CD14-positive monocyte (primary cell): ENCODE data around the gene NDUFAF2. TPM values are rescaled to one million over a fixed set of nuclear protein-coding genes. Genes with fewer than 3 reads are reported as not detected.

ENCODE experiments used
- DNase-seq, 3 donors: peaks; one replicate each; pipeline ENCODE4 v3.0.0-alpha.2; 2011 to 2022
- H2AFZ ChIP-seq: 2 replicates; pipeline ENCODE4 v1.6.0; 2012; ENCODE audit warnings: mild to moderate bottlenecking, low read depth, low read length, inconsistent platforms; ENCODE audit not compliant: insufficient read depth, poor library complexity, severe bottlenecking
- H3K27ac ChIP-seq, 2 donors: 1 replicate in 1 of 2; 2 replicates in 1 of 2; pipeline ENCODE4 v1.5.1; 2012 to 2013; ENCODE audit warnings: low read length in 2 of 2, control low read depth in 1 of 2, inconsistent platforms in 1 of 2, low read depth in 1 of 2, mild to moderate bottlenecking in 1 of 2
- H3K27me3 ChIP-seq, 2 donors: one replicate each; pipeline versions ENCODE4 v1.6.0 to v1.6.1; 2011 to 2013; ENCODE audit warnings: low read length in 2 of 2; ENCODE audit not compliant: control insufficient read depth in 2 of 2, insufficient read depth in 2 of 2
- H3K36me3 ChIP-seq, 2 donors: replicated peaks in 1 of 2; 1 replicate in 1 of 2; 2 replicates in 1 of 2; pipeline versions ENCODE4 v1.5.1 to v1.6.1; 2012 to 2013; ENCODE audit warnings: low read length in 2 of 2, control low read depth in 1 of 2, inconsistent platforms in 1 of 2, mild to moderate bottlenecking in 1 of 2; ENCODE audit not compliant: insufficient read depth in 2 of 2, control insufficient read depth in 1 of 2
- H3K4me1 ChIP-seq, 2 donors: 1 replicate in 1 of 2; 2 replicates in 1 of 2; pipeline versions ENCODE4 v1.5.1 to v1.6.1; 2012 to 2013; ENCODE audit warnings: low read length in 2 of 2, control low read depth in 1 of 2, inconsistent platforms in 1 of 2, mild to moderate bottlenecking in 1 of 2, moderate library complexity in 1 of 2; ENCODE audit not compliant: insufficient read depth in 2 of 2, control insufficient read depth in 1 of 2
- H3K4me2 ChIP-seq: replicated peaks from 2 replicates; pipeline ENCODE3; 2012; ENCODE audit warnings: low read length, moderate library complexity, mild to moderate bottlenecking; ENCODE audit not compliant: poor library complexity, severe bottlenecking; ENCODE audit errors: extremely low read depth
- H3K4me3 ChIP-seq, 3 experiments: fragments of 200-600 bp in 1 of 3; sonication (generic) in 1 of 3; replicated peaks in 1 of 3; 1 replicate in 2 of 3; 2 replicates in 1 of 3; pipeline ENCODE4 v1.5.1; 2011 to 2013; ENCODE audit warnings: low read length in 3 of 3, mild to moderate bottlenecking in 3 of 3, control low read depth in 2 of 3, low read depth in 2 of 3, inconsistent platforms in 1 of 3, moderate library complexity in 1 of 3
- H3K79me2 ChIP-seq: 2 replicates; pipeline ENCODE4 v1.6.0; 2012; ENCODE audit warnings: mild to moderate bottlenecking, control low read depth, inconsistent platforms, low read length, moderate library complexity; ENCODE audit not compliant: insufficient read depth
- H3K9ac ChIP-seq: 2 replicates; pipeline ENCODE4 v1.6.0; 2017; ENCODE audit warnings: low read length, mild to moderate bottlenecking; ENCODE audit not compliant: insufficient read depth, poor library complexity, severe bottlenecking
- H3K9me3 ChIP-seq, 2 donors: replicated peaks in 1 of 2; 1 replicate in 1 of 2; 2 replicates in 1 of 2; pipeline versions ENCODE4 v1.5.1 to v1.6.1; 2012 to 2013; ENCODE audit warnings: low read length in 2 of 2, control low read depth in 1 of 2; ENCODE audit not compliant: control insufficient read depth in 1 of 2, insufficient read depth in 1 of 2
- H4K20me1 ChIP-seq: 2 replicates; pipeline ENCODE4 v1.6.0; 2012; ENCODE audit warnings: mild to moderate bottlenecking, low read length, control low read depth, moderate library complexity; ENCODE audit not compliant: insufficient read depth
- H3K27ac Mint-ChIP-seq, 7 donors: one replicate each; pipeline ENCODE4 v1.8.0; 2020; ENCODE audit warnings: mild to moderate bottlenecking in 7 of 7, mixed read lengths in 7 of 7, moderate library complexity in 6 of 7, inconsistent platforms in 2 of 7
- H3K27me3 Mint-ChIP-seq, 3 donors: one replicate each; pipeline ENCODE4 v1.8.0; 2021 to 2022; ENCODE audit warnings: low read depth in 3 of 3, mild to moderate bottlenecking in 3 of 3, mixed read lengths in 3 of 3, moderate library complexity in 3 of 3, inconsistent platforms in 1 of 3
- H3K36me3 Mint-ChIP-seq, 2 donors: one replicate each; pipeline ENCODE4 v1.8.0; 2020; ENCODE audit warnings: mixed read lengths in 2 of 2, inconsistent platforms in 1 of 2, mild to moderate bottlenecking in 1 of 2
- H3K4me1 Mint-ChIP-seq: one replicate; pipeline ENCODE4 v1.8.0; 2020; ENCODE audit warnings: mild to moderate bottlenecking, mixed read lengths
- H3K4me3 Mint-ChIP-seq, 2 donors: one replicate each; pipeline ENCODE4 v1.8.0; 2020; ENCODE audit warnings: mild to moderate bottlenecking in 2 of 2, mixed read lengths in 2 of 2, moderate library complexity in 1 of 2
- H3K9me3 Mint-ChIP-seq, 7 donors: one replicate each; pipeline ENCODE4 v1.8.0; 2020 to 2022; ENCODE audit warnings: mixed read lengths in 7 of 7, mild to moderate bottlenecking in 6 of 7, moderate library complexity in 6 of 7, inconsistent platforms in 2 of 7
- WGBS: methylation state at CpG from one replicate; pipeline ENCODE4 v1.1.5; 2013; ENCODE audit warnings: missing lambda C conversion rate; ENCODE audit not compliant: insufficient coverage; 5-methylcytosine and 5-hydroxymethylcytosine counted together
- intact Hi-C, 2 donors: fragments of 100-400 bp; cut with micrococcal nuclease; formaldehyde crosslinking; loops; one replicate each; pipeline versions ENCODE4 v1.15.0 to v1.15.1; 2023
- polyA plus RNA-seq, 3 donors: library from polyadenylated mRNA; depleted of rRNA in 1 of 3; unstranded in 2 of 3; stranded (reverse) in 1 of 3; fragments of 300-500 nt in 2 of 3; fragments of >200 nt in 1 of 3; fragmentation: Illumina TruSeq in 2 of 3; gene quantifications; 1 replicate in 2 of 3; 2 replicates in 1 of 3; pipeline ENCODE4 v1.2.3, GENCODE V29; 2012 to 2021
- TF ChIP-seq, protein P1 (sequence below): fragments of 200-600 bp; IDR thresholded peaks from one replicate; pipeline ENCODE4 v1.8.0; 2022; ENCODE audit warnings: antibody characterized with exemption, mild to moderate bottlenecking

NDUFAF2 gene
- polyA plus RNA-seq, 3 donors: 5.9 to 29.5 (median 25.0) TPM

DNA sequence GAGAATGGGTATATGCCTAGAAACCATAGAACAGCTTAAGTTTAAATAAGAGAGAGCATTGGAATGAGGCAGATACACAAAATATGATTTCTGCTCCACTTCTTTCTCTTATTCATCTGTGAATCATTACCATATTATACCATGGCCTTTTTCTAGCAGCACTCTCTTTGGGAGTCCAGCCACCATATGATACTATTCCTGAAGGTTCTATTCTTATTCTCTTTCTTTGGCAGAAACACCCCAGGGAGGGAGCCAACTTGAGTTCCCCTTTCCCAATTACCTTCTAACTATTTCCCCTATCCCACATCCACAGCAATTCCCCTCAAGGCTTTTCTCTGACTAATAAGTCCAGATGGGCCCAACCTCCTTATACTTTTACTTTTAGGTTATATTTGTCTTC, 55.9 kb downstream of the NDUFAF2 start:
- H3K27me3 ChIP-seq: no peaks in the 10 kb centered on the region
- no peaks in the 10 kb centered on the region for H3K79me2 ChIP-seq
- H3K4me1 ChIP-seq: no peaks in the 10 kb centered on the region
- H3K36me3 ChIP-seq: no peaks in the 10 kb centered on the region
- Mint-ChIP-seq H3K27me3 (peaks cover 0 to 2% (median 0%) of the 10 kb centered on the region in 3 donors), H3K4me1 (no peaks in the 10 kb centered on the region), H3K27ac (peak overlapping the region in 1 of 7 donors; percentile 74), H3K9me3 (peaks cover 0 to 5% (median under 1%) of the 10 kb centered on the region in 7 donors), H3K36me3 (peaks cover 0 to under 1% of the 10 kb centered on the region in 2 donors), H3K4me3 (no peak overlapping the region)
- H3K9ac ChIP-seq: no peak overlapping the region
- no peaks in the 10 kb centered on the region for H4K20me1 ChIP-seq
- intact Hi-C loops: no loop called here
- no peak overlapping the region for H3K27ac ChIP-seq
- peaks cover 0 to under 1% of the 10 kb centered on the region in 2 donors for H3K9me3 ChIP-seq
- DNase-seq: no peak
- no peak overlapping the region for H3K4me3 ChIP-seq
- no peak overlapping the region for H2AFZ ChIP-seq
- TF ChIP-seq, protein P1, sequence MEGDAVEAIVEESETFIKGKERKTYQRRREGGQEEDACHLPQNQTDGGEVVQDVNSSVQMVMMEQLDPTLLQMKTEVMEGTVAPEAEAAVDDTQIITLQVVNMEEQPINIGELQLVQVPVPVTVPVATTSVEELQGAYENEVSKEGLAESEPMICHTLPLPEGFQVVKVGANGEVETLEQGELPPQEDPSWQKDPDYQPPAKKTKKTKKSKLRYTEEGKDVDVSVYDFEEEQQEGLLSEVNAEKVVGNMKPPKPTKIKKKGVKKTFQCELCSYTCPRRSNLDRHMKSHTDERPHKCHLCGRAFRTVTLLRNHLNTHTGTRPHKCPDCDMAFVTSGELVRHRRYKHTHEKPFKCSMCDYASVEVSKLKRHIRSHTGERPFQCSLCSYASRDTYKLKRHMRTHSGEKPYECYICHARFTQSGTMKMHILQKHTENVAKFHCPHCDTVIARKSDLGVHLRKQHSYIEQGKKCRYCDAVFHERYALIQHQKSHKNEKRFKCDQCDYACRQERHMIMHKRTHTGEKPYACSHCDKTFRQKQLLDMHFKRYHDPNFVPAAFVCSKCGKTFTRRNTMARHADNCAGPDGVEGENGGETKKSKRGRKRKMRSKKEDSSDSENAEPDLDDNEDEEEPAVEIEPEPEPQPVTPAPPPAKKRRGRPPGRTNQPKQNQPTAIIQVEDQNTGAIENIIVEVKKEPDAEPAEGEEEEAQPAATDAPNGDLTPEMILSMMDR: no peak
- no peak overlapping the region for H3K4me2 ChIP-seq

DNA sequence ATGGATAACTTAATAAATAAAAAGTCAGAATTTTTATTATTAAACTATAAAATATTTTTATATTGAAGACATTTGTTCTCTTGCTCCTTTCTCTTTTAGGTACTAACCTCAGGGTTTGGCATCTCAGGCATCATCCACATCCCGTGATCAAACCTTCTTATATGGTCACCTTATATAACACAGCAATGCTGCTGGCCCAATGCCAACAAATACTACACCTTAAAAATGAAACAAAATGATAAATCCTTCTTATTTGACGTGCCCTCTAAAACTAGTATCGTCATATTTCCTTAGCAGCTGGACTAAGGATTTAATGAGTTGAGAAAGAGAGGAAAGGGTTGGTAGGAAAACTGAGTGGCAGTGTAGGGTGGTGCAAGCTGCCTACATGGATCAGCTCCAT, 56.6 kb downstream of the NDUFAF2 start:
- Mint-ChIP-seq H3K36me3 (no peaks in the 10 kb centered on the region), H3K27ac (no peak overlapping the region), H3K4me3 (no peak overlapping the region), H3K4me1 (no peaks in the 10 kb centered on the region), H3K27me3 (peaks cover 0 to 2% (median 0%) of the 10 kb centered on the region in 3 donors), H3K9me3 (peaks cover 0 to 4% (median 0%) of the 10 kb centered on the region in 7 donors)
- no peak for DNase-seq
- Histone ChIP-seq H3K27me3 (no peaks in the 10 kb centered on the region), H3K4me3 (no peak overlapping the region), H3K4me1 (no peaks in the 10 kb centered on the region), H3K36me3 (no peaks in the 10 kb centered on the region), H3K79me2 (no peaks in the 10 kb centered on the region), H3K9ac (no peak overlapping the region), H2AFZ (no peak overlapping the region), H3K27ac (no peak overlapping the region), H4K20me1 (no peaks in the 10 kb centered on the region), H3K9me3 (no peaks in the 10 kb centered on the region), H3K4me2 (no peak overlapping the region)
- WGBS: 100% methylated on average over 2 of the region's 3 CpGs
- TF ChIP-seq, protein P1: no peak
- intact Hi-C loops: no loop called here
